ENCODE results near the gene PAK1IP1.
"Not testable (repeated sequence)": the region's sequence is repeated elsewhere in the genome, so short reads cannot be mapped to it uniquely, and the experiment has no call there.

PAK1IP1 gene

DNA sequence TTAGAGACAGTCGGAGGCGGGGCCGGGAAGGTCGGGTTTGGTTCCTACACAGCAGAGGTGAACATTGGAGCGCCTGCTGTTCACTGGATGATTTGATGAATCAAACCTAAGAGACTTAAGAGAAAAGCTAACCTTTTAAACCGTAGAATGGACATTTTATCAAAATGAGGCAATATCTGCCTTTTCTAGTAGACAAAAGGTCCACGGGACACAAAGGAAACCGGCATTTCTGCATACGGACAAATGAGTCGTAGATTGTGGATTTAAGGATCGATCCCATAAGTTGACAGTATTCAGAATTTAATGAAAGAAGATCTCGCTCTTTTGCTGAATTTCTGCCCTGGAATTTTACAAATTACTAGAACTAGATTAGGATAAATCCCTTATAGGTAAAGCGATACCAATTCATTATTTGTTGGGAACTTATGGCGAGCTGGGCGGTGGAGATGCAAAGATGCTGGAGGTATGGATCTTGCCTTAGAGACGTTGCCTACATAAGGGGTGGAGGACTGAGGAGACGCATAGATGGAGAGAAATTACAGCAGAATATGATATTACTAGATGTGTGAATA is 400 bp downstream of the PAK1IP1 start:
- TF ChIP-seq, protein P1, sequence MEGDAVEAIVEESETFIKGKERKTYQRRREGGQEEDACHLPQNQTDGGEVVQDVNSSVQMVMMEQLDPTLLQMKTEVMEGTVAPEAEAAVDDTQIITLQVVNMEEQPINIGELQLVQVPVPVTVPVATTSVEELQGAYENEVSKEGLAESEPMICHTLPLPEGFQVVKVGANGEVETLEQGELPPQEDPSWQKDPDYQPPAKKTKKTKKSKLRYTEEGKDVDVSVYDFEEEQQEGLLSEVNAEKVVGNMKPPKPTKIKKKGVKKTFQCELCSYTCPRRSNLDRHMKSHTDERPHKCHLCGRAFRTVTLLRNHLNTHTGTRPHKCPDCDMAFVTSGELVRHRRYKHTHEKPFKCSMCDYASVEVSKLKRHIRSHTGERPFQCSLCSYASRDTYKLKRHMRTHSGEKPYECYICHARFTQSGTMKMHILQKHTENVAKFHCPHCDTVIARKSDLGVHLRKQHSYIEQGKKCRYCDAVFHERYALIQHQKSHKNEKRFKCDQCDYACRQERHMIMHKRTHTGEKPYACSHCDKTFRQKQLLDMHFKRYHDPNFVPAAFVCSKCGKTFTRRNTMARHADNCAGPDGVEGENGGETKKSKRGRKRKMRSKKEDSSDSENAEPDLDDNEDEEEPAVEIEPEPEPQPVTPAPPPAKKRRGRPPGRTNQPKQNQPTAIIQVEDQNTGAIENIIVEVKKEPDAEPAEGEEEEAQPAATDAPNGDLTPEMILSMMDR (IDR thresholded peaks at IDR 0.05; ENCODE audit: insufficient read depth, missing control alignments) = no peak
- FAIRE-seq = no peak
- DNase-seq (ENCODE audit: insufficient read length, low spot score) = no peak

DNA sequence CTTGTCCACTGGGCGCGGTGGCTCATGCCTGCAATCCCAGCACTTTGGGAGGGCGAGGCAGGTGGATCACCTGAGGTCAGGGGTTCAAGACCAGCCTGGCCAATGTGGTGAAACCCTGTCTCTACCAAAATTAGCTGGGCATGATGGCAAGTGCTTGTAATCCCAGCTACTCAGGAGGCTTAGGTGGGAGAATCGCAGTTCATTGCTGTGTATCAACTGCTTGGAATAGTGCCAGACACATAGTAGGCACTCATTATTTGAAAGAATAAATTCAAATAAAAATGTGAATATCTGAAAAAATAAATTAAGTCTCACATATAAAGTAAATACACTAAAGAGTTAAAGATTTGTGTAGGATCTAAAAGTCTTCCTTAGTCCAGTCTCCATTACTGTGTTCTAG is 1.9 kb downstream of the PAK1IP1 start:
- TF ChIP-seq, protein P1 (IDR thresholded peaks at IDR 0.05; ENCODE audit: insufficient read depth, missing control alignments) = no peak
- FAIRE-seq (no peak), DNase-seq (ENCODE audit: insufficient read length, low spot score) (no peak)

DNA sequence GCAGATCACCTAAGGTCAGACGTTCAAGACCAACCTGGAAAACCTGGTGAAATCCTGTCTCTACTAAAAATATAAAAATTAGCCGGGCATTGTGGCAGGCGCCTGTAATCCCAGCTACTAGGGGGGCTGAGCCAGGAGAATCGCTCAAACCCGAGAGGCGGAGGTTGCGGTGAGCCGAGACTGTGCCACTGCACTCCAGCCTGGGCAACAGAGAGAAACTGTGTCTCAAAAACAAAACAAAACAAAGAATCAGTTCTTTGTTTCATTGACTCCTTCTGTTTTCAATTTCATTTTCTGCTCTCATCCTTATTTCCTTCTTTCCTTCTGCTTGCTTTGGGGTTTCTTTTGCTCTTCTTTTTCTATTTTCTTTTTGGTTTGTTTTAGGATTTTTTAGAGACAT is 19.2 kb downstream of the PAK1IP1 start:
- FAIRE-seq (no peak), DNase-seq (ENCODE audit: insufficient read length, low spot score) (no peak)
- TF ChIP-seq, protein P1 (IDR thresholded peaks at IDR 0.05; ENCODE audit: insufficient read depth, missing control alignments) = no peak

DNA sequence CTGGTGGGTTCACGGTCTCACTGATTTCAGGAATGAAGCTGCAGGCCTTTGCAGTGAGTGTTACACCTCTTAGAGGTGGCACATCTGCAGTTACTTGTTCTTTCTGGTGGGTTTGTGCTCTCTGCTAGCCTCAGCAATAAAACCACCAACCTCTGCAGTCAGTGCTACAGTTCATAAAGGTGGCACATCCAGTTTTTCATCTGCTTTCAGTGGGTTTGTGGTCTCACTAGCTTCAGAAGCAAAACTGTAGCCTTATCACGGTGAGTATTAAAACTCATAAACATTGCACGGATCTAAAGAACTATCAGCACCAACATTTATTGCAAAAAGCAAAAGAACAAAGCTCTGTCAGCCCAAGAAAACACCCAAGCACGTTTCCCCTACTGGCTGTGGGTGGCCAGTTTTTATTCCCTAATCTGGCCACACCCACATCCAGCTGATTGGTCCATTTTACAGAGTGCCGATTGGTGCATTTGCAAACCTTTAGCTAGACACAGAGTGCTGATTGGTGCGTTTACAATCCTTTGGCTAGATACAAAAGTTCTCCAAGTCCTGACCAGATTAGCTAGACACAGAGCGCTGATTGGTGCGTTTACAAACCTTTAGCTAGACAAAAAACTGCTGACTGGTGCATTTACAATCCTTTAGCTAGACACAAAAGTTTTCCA is 24.7 kb downstream of the PAK1IP1 start:
- no peak for FAIRE-seq
- TF ChIP-seq, protein P1 (IDR thresholded peaks at IDR 0.05; ENCODE audit: insufficient read depth, missing control alignments) = no peak
- DNase-seq (ENCODE audit: insufficient read length, low spot score) = no peak

DNA sequence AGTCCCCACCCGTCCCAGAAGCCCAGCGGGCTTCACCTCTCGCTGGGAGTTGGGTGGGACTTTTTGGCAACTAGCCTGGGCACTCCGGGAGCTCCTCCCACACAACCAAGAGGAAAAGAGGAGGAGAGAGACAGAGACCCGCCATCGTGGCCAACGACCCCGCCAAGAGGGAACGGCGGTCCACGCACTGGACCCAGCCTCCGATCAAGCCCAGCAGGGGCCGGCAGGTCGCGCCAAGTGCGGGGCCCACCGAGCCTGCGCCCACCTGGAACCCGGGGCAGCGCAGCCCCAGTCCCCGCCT is 25.1 kb downstream of the PAK1IP1 start:
- no peak for DNase-seq (ENCODE audit: insufficient read length, low spot score)
- TF ChIP-seq, protein P1 (IDR thresholded peaks at IDR 0.05; ENCODE audit: insufficient read depth, missing control alignments) = no peak
- FAIRE-seq = no peak

DNA sequence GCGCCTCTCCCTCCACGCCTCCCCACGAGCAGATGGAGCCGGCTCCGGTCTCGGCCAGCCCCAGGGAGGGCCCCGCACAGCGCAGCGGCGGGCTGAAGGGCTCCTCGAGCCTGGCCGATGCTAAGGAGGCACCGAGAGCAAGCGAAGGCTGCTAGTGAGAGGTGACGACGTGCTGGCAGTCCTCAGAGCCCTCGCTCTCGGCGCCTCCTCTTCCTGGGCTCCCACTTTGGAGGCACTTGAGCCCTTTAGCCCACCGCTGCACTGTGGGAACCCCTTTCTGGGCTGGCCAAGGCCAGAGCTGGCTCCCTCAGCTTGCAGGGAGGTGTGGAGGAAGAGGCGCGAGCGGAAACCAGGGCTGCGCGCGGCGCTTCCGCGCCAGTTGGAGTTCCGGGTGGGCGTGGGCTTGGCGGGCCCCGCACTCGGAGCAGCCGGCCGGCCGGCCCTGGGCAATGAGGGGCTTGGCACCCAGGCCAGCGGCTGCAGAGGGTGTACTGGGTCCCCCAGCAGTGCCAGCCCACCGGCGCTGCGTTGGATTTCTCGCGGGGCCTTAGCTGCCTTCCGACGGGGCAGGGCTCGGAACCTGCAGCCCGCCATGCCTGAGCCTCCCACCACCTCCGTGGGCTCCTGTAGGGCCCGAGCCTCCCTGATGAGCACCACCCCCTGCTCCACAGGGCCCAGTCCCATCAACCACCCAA is 25.6 kb downstream of the PAK1IP1 start:
- TF ChIP-seq, protein P1 (IDR thresholded peaks at IDR 0.05; ENCODE audit: insufficient read depth, missing control alignments) = no peak
- DNase-seq (ENCODE audit: insufficient read length, low spot score) (no peak), FAIRE-seq (no peak)

DNA sequence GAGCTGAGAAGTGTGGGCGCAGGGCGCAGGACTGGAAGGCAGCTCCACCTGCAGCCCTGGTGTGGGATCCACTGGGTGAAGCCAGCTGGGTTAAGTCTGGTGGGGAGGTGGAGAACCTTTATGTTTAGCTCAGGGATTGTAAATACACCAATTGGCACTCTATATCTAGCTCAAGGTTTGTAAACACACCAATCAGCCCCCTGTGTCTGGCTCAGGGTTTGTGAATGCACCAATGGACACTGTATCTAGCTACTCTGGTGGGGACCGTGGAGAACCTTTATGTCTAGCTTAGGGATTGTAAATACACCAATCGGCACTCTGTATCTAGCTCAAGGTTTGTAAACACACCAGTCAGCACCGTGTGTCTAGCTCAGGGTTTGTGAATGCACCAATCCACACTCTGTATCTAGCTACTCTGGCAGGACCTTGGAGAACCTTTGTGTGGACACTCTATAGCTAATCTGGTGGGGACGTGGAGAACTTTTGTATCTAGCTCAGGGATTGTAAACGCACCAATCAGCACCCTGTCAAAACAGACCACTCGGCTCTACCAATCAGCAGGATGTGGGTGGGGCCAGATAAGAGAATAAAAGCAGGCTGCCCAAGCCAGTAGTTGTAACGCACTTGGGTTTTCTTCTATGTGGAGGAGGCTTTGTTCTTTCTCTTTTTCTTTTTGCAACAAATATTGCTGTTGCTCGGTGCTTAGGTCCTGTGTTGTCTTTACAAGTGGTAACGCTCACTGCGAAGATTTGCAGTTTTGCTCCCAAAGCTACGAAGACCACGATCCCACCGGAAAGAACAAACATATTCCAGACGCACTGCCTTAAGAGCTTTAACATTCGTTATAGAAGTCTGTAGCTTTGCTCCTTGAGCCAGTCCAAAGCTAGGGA is 26.4 kb downstream of the PAK1IP1 start:
- FAIRE-seq = not testable (repeated sequence)

More for the DNA sequence above, 26.4 kb downstream of the PAK1IP1 start:
- DNase-seq (ENCODE audit: insufficient read length, low spot score) = not testable (repeated sequence)

All from D721Med (cell line).